Measurements from ENCODE around the gene IGSF10. TPM values are rescaled to one million over a fixed set of nuclear protein-coding genes. Genes with fewer than 3 reads are reported as not detected.
"Not testable (repeated sequence)": the region's sequence is repeated elsewhere in the genome, so short reads cannot be mapped to it uniquely, and the experiment has no call there.

Gene IGSF10
- total RNA-seq = 1 to 10 TPM; 5.2 to 5.7 TPM

GRCh38 chr3:151460774-151461450, at the start of gene IGSF10:
Gene IGSF10, minus strand, starts transcription at chr3:151461061. Its CDS starts 2,352 bp downstream, at chr3:151458709.
- H3K27ac ChIP-seq = peak within 1 kb of the TSS in 1 of 2 donors; percentile 12
- H3K4me3 ChIP-seq = peak within 1 kb of the TSS; percentile 41 to 52
- H3K36me3 ChIP-seq = no peaks in the 10 kb centered on the region
- H3K4me1 ChIP-seq = peaks cover 0 to 5% of the 10 kb centered on the region in 2 donors
- no peak for TF ChIP-seq CTCF (IDR thresholded peaks at IDR 0.05)
- DNase-seq (ENCODE audit: low spot score) = no peak
- no peaks in the 10 kb centered on the region for H3K27me3 ChIP-seq
- no peaks in the 10 kb centered on the region for H3K9me3 ChIP-seq

GRCh38 chr3:151509468-151510135, 48.7 kb upstream of the IGSF10 start:
- H3K4me3 ChIP-seq; H3K9me3 ChIP-seq; H3K27ac ChIP-seq; DNase-seq (ENCODE audit: low spot score); H3K36me3 ChIP-seq; H3K27me3 ChIP-seq; H3K4me1 ChIP-seq: not testable (repeated sequence)

GRCh38 chr3:151504606-151505005, 43.7 kb upstream of the IGSF10 start:
- Histone ChIP-seq H3K9me3 (no peaks in the 10 kb centered on the region), H3K4me3 (no peak overlapping the region), H3K36me3 (no peaks in the 10 kb centered on the region), H3K4me1 (no peaks in the 10 kb centered on the region), H3K27ac (no peak overlapping the region), H3K27me3 (no peaks in the 10 kb centered on the region)
- DNase-seq (ENCODE audit: low spot score) = no peak
- TF ChIP-seq CTCF (IDR thresholded peaks at IDR 0.05) = no peak

GRCh38 chr3:151503074-151503473, 42.2 kb upstream of the IGSF10 start:
- no peak overlapping the region for H3K4me3 ChIP-seq
- H3K27me3 ChIP-seq = no peaks in the 10 kb centered on the region
- DNase-seq (ENCODE audit: low spot score) = no peak
- TF ChIP-seq CTCF (IDR thresholded peaks at IDR 0.05) = no peak
- H3K9me3 ChIP-seq = no peaks in the 10 kb centered on the region
- no peaks in the 10 kb centered on the region for H3K4me1 ChIP-seq
- peak overlapping the region in 1 of 2 donors; percentile 49 for H3K27ac ChIP-seq
- no peaks in the 10 kb centered on the region for H3K36me3 ChIP-seq

GRCh38 chr3:151501923-151502632, 41.2 kb upstream of the IGSF10 start:
- no peak for DNase-seq (ENCODE audit: low spot score)
- no peaks in the 10 kb centered on the region for H3K36me3 ChIP-seq
- no peaks in the 10 kb centered on the region for H3K4me1 ChIP-seq
- H3K4me3 ChIP-seq = no peak overlapping the region
- H3K9me3 ChIP-seq = no peaks in the 10 kb centered on the region
- TF ChIP-seq CTCF (IDR thresholded peaks at IDR 0.05) = no peak
- peak overlapping the region; percentile 29 to 49 for H3K27ac ChIP-seq
- H3K27me3 ChIP-seq = no peaks in the 10 kb centered on the region
